Endodermal cell (in vitro differentiated cells): ENCODE measurements around the gene SLC4A8. TPM values are rescaled to one million over a fixed set of nuclear protein-coding genes. Genes with fewer than 3 reads are reported as not detected.

Experiments used
- DNase-seq: peaks from one replicate; pipeline ENCODE4 v3.0.0-alpha.2; 2017
- H3K27ac ChIP-seq: 2 replicates; pipeline ENCODE4 v1.5.1; 2013; ENCODE audit warnings: mild to moderate bottlenecking, low read depth, low read length, moderate library complexity
- H3K27me3 ChIP-seq: 2 replicates; pipeline ENCODE4 v1.6.1; 2013; ENCODE audit warnings: mild to moderate bottlenecking, low read length, moderate library complexity; ENCODE audit not compliant: insufficient read depth, control insufficient read depth, poor library complexity, severe bottlenecking
- H3K36me3 ChIP-seq: 2 replicates; pipeline ENCODE4 v1.7.0; 2013; ENCODE audit warnings: mild to moderate bottlenecking, low read length, moderate library complexity; ENCODE audit not compliant: control insufficient read depth, insufficient read depth
- H3K4me1 ChIP-seq: one replicate; pipeline ENCODE4 v1.7.0; 2013; ENCODE audit warnings: low read length; ENCODE audit not compliant: control insufficient read depth, insufficient read depth
- H3K4me3 ChIP-seq: 2 replicates; pipeline ENCODE4 v1.5.1; 2013; ENCODE audit warnings: mild to moderate bottlenecking, low read length, moderate library complexity
- H3K9ac ChIP-seq: 2 replicates; pipeline ENCODE4 v1.6.1; 2013; ENCODE audit warnings: mild to moderate bottlenecking, low read length, moderate library complexity; ENCODE audit not compliant: poor library complexity, severe bottlenecking; ENCODE audit errors: extremely low read depth
- H3K9me3 ChIP-seq: 2 replicates; pipeline ENCODE4 v1.6.1; 2013; ENCODE audit warnings: mild to moderate bottlenecking, low read length, moderate library complexity; ENCODE audit not compliant: control insufficient read depth
- H3K27ac Mint-ChIP-seq: 2 replicates; pipeline ENCODE4 v1.8.0; 2020; ENCODE audit warnings: mixed read lengths
- H3K27me3 Mint-ChIP-seq: 2 replicates; pipeline ENCODE4 v1.8.0; 2021; ENCODE audit warnings: mild to moderate bottlenecking, mixed read lengths; ENCODE audit not compliant: insufficient read depth
- H3K36me3 Mint-ChIP-seq: 2 replicates; pipeline ENCODE4 v1.8.0; 2020; ENCODE audit warnings: low read depth, mixed read lengths
- H3K4me1 Mint-ChIP-seq: 2 replicates; pipeline ENCODE4 v1.8.0; 2020; ENCODE audit warnings: mixed read lengths
- H3K4me3 Mint-ChIP-seq: 2 replicates; pipeline ENCODE4 v1.8.0; 2020; ENCODE audit warnings: mild to moderate bottlenecking, moderate library complexity, mixed read lengths
- H3K9me3 Mint-ChIP-seq: 2 replicates; pipeline ENCODE4 v1.8.0; 2020; ENCODE audit warnings: mild to moderate bottlenecking, mixed read lengths
- CTCF ChIP-seq: fragments of 200-600 bp; sonication (generic); conservative IDR thresholded peaks from 2 replicates; pipeline ENCODE4 v1.5.0; 2021; ENCODE audit warnings: antibody characterized with exemption, mild to moderate bottlenecking
- WGBS, 2 experiments: methylation state at CpG; one replicate each; pipeline versions ENCODE4 v1.1.5 to v1.1.7; 2013; ENCODE audit warnings: missing lambda C conversion rate in 2 of 2, mixed read lengths in 1 of 2; ENCODE audit not compliant: insufficient coverage in 1 of 2, insufficient read length in 1 of 2; 5-methylcytosine and 5-hydroxymethylcytosine counted together
- total RNA-seq, 2 donors: library from RNA; stranded (reverse); fragmentation: NEBNext Ultra II Directional in 1 of 2; extraction: Animal tissue kit (Norgen Biotek cat#: 25700) in 1 of 2; gene quantifications; 2 replicates in 1 of 2; 3 replicates in 1 of 2; pipeline ENCODE4 v1.2.1, GENCODE V29; 2021

The SLC4A8 gene
- total RNA-seq, 2 donors from 2014 or later = 25.8 to 26.4 TPM

DNA sequence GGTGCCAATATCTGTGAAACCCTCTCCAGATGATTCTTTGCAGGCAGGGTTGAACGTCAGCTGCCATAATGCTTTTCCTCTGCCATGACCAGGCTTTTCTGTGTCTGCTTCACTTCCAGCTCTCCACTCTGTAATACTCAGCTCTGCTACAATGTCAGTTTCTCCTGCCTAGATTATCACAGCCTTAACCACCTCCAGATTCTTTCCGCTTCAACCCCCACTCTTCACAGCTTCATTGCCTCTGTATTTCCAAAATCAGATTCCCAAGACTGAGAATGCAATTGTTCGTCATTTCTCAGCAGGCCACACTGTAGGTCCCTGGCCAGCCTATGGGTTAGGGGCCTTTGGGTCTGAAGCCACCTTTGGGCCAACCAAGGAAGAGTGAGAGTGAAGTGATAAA is 92.7 kb downstream of the SLC4A8 start:
- Histone ChIP-seq H3K4me3 (no peak overlapping the region), H3K27ac (no peak overlapping the region), H3K4me1 (peaks cover 2% of the 10 kb centered on the region), H3K27me3 (no peaks in the 10 kb centered on the region), H3K9me3 (no peaks in the 10 kb centered on the region), H3K36me3 (no peaks in the 10 kb centered on the region), H3K9ac (no peak overlapping the region)
- Mint-ChIP-seq H3K4me3 (no peak overlapping the region), H3K27me3 (peaks cover 6% of the 10 kb centered on the region), H3K36me3 (peaks cover 2% of the 10 kb centered on the region), H3K9me3 (no peaks in the 10 kb centered on the region), H3K4me1 (peaks cover 27% of the 10 kb centered on the region), H3K27ac (no peak overlapping the region)
- TF ChIP-seq CTCF = no peak
- no peak for DNase-seq
- WGBS, 2 experiments = 95 to 96% methylated on average over 2 to 3 of the region's 3 CpGs

DNA sequence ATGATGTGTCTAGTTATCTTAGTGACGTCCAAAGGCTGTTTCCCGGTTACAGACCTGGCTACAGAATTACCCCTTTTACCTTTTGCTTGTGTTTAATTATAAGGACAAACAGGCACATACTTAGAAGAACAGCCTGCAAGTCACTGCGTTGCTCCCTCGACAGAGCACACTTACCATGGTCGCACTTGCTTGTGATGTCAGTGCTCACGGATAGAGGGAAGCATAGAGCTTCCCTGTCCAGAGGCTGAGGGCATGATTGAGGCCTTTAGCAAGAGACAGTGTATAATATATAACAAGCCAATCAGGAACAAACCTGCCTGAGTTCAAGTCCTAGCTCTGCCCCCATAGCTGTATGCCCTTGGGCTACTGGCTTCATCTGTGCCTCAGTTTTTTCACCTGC is 93.2 kb downstream of the SLC4A8 start:
- H3K4me3 Mint-ChIP-seq = no peak overlapping the region
- H3K4me3 ChIP-seq = no peak overlapping the region
- H3K4me1 Mint-ChIP-seq = peaks cover 25% of the 10 kb centered on the region
- peak; percentile 71 for TF ChIP-seq CTCF
- H3K4me1 ChIP-seq = peaks cover 2% of the 10 kb centered on the region
- H3K27me3 Mint-ChIP-seq = peaks cover 6% of the 10 kb centered on the region
- DNase-seq = peak; percentile 74
- H3K9me3 ChIP-seq = no peaks in the 10 kb centered on the region
- 72 to 88% methylated on average over 5 to 6 of the region's 6 CpGs for WGBS, 2 experiments
- no peaks in the 10 kb centered on the region for H3K27me3 ChIP-seq
- H3K9ac ChIP-seq = no peak overlapping the region
- H3K27ac Mint-ChIP-seq = no peak overlapping the region
- no peaks in the 10 kb centered on the region for H3K9me3 Mint-ChIP-seq
- H3K36me3 Mint-ChIP-seq = peaks cover 2% of the 10 kb centered on the region
- no peak overlapping the region for H3K27ac ChIP-seq
- no peaks in the 10 kb centered on the region for H3K36me3 ChIP-seq

GRCh38 chr12:51519755-51520154 is 95.1 kb downstream of the SLC4A8 start:
- H3K4me1 Mint-ChIP-seq = peaks cover 25% of the 10 kb centered on the region
- Histone ChIP-seq H3K27ac (no peak overlapping the region), H3K9ac (no peak overlapping the region), H3K4me3 (no peak overlapping the region), H3K27me3 (no peaks in the 10 kb centered on the region), H3K4me1 (peaks cover 5% of the 10 kb centered on the region), H3K36me3 (no peaks in the 10 kb centered on the region), H3K9me3 (no peaks in the 10 kb centered on the region)
- peak; percentile 9 for DNase-seq
- WGBS, 2 experiments = 89 to 94% methylated on average over 1 to 2 of the region's 2 CpGs
- TF ChIP-seq CTCF = no peak
- peaks cover 2% of the 10 kb centered on the region for H3K36me3 Mint-ChIP-seq
- no peaks in the 10 kb centered on the region for H3K9me3 Mint-ChIP-seq
- H3K4me3 Mint-ChIP-seq = no peak overlapping the region
- peaks cover 6% of the 10 kb centered on the region for H3K27me3 Mint-ChIP-seq
- H3K27ac Mint-ChIP-seq = no peak overlapping the region
